ENCODE results near the gene SLC16A1. TPM values are rescaled to one million over a fixed set of nuclear protein-coding genes. Genes with fewer than 3 reads are reported as not detected.
A peak's percentile ranks its signal among the peaks of the same experiment; 100 is the strongest.
"Not testable (repeated sequence)": the region's sequence is repeated elsewhere in the genome, so short reads cannot be mapped to it uniquely, and the experiment has no call there.

Gene SLC16A1
- total RNA-seq, 1 donor from 2014 or later, result 75.8 TPM

DNA sequence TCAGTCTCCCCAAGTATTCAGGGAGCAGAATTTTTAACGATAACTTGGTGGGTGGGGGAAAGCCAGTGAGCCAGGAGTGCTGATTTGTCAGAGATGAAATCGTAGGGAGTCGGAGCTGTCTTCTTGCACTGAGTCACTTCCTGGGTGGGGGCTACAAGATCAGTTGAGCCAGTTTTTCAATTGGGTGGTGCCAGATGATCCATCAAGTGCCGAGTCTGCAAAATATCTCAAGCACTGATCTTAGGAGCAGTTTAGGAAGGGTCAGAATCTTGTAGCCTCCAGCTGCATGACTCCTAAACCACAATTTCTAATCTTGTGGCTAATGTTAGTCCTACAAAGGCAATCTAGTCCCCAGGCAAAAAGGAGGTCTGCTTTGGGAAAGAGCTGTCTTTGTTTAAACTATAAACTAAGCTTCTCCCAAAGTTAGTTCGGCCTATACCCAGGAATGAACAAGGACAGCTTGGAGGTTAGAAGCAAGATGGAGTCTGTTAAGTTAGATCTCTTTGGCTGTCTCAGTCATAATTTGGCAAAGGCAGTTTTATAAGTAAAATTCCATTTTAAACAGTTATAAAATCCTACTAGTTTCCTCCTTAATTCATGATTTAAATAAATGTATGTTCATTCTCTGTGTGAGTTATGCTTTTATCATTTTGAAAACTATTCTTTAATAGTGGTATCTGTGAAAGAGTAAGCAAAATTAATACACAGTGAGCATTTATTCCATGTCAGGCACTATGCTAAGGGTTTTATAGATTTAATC, 51.7 kb downstream of the SLC16A1 start:
- H3K27me3 Mint-ChIP-seq (ENCODE audit: low read depth), result no peaks in the 10 kb centered on the region
- peaks cover 16% of the 10 kb centered on the region for H3K36me3 Mint-ChIP-seq (ENCODE audit: low read depth)
- H3K9me3 Mint-ChIP-seq, result no peaks in the 10 kb centered on the region
- H3K4me3 Mint-ChIP-seq (ENCODE audit: low read depth), result no peak overlapping the region
- peaks cover 34% of the 10 kb centered on the region for H3K4me1 Mint-ChIP-seq (ENCODE audit: low read depth)
- intact Hi-C loops (cut with micrococcal nuclease), result loop anchor here (1.0 to 2.0 kb wide), 2 partner anchors 23 to 52 kb away; partner anchors contain the start of gene SLC16A1
- peak; percentile 50 for DNase-seq (ENCODE audit: low spot score)
- peak overlapping the region; percentile 85 for H3K27ac Mint-ChIP-seq

GRCh38 chr1:112902221-112902620, 53.8 kb downstream of the SLC16A1 start:
- DNase-seq (ENCODE audit: low spot score), result no peak
- no peaks in the 10 kb centered on the region for H3K27me3 Mint-ChIP-seq (ENCODE audit: low read depth)
- peaks cover 16% of the 10 kb centered on the region for H3K36me3 Mint-ChIP-seq (ENCODE audit: low read depth)
- no peaks in the 10 kb centered on the region for H3K9me3 Mint-ChIP-seq
- H3K4me1 Mint-ChIP-seq (ENCODE audit: low read depth), result peaks cover 34% of the 10 kb centered on the region
- H3K27ac Mint-ChIP-seq, result no peak overlapping the region
- no peak overlapping the region for H3K4me3 Mint-ChIP-seq (ENCODE audit: low read depth)
- intact Hi-C loops (cut with micrococcal nuclease), result no loop called here

DNA sequence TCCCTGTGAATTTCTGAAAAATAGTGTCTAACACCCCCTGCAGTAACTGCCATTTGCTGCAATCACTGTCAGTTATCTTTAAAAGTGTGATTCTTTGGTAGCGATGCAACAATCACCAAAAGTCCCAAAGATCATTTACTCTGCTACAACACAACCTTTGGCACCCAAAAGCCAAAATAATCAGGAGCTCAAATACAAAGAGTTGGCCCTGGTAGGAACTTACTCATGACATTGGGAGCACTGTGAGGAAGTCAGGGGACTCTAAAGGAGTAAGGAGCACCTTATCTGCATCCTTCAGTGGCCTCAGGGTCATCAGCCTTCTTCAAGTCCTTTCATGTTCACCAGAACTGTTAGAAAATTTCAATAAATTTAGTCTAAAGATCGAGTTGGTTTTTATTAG, 54.6 kb downstream of the SLC16A1 start:
- H3K27me3 Mint-ChIP-seq (ENCODE audit: low read depth), result no peaks in the 10 kb centered on the region
- peaks cover 4% of the 10 kb centered on the region for H3K9me3 Mint-ChIP-seq
- peaks cover 32% of the 10 kb centered on the region for H3K4me1 Mint-ChIP-seq (ENCODE audit: low read depth)
- no peak overlapping the region for H3K4me3 Mint-ChIP-seq (ENCODE audit: low read depth)
- intact Hi-C loops (cut with micrococcal nuclease), result no loop called here
- DNase-seq (ENCODE audit: low spot score), result no peak
- no peak overlapping the region for H3K27ac Mint-ChIP-seq
- peaks cover 14% of the 10 kb centered on the region for H3K36me3 Mint-ChIP-seq (ENCODE audit: low read depth)

- H3K36me3 Mint-ChIP-seq (ENCODE audit: low read depth), result peaks cover 3% of the 10 kb centered on the region
- H3K4me3 Mint-ChIP-seq (ENCODE audit: low read depth), result no peak overlapping the region
- DNase-seq (ENCODE audit: low spot score), result no peak
- no peaks in the 10 kb centered on the region for H3K27me3 Mint-ChIP-seq (ENCODE audit: low read depth)
- intact Hi-C loops (cut with micrococcal nuclease), result no loop called here
- no peaks in the 10 kb centered on the region for H3K4me1 Mint-ChIP-seq (ENCODE audit: low read depth)
- no peak overlapping the region for H3K27ac Mint-ChIP-seq
- peaks cover 23% of the 10 kb centered on the region for H3K9me3 Mint-ChIP-seq
Measured at GRCh38 chr1:112896783-112897182, 59.2 kb downstream of the SLC16A1 start.

DNA sequence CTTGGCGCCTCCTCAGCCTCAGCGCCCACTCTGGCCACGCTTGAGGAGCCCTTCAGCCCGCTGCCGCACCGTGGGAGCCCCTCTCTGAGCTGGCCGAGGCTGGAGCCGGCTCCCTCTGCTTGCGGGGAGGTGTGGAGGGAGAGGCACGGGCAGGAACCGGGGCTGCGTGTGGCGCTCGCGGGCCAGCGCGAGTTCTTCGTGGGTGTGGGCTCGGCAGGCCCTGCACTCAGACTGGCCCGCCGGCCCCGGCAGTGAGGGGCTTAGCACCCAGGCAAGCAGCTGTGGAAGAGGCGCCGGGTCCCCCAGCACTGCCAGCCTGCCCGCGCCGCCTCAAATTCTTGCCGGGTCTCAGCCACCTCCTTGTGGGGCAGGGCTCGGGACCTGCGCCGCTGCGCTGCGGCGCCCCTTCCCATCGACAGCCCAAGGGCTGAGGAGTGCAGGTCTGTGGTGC, 61.4 kb downstream of the SLC16A1 start:
- H3K27me3 Mint-ChIP-seq (ENCODE audit: low read depth), result peaks cover 2% of the 10 kb centered on the region
- DNase-seq (ENCODE audit: low spot score), result no peak
- H3K4me3 Mint-ChIP-seq (ENCODE audit: low read depth), result no peak overlapping the region
- H3K9me3 Mint-ChIP-seq, result peaks cover 23% of the 10 kb centered on the region
- H3K36me3 Mint-ChIP-seq (ENCODE audit: low read depth), result peaks cover 3% of the 10 kb centered on the region
- no peak overlapping the region for H3K27ac Mint-ChIP-seq
- intact Hi-C loops (cut with micrococcal nuclease), result no loop called here
- no peaks in the 10 kb centered on the region for H3K4me1 Mint-ChIP-seq (ENCODE audit: low read depth)

- Mint-ChIP-seq H3K4me3 (ENCODE audit: low read depth) (no peak overlapping the region), H3K27ac (no peak overlapping the region), H3K4me1 (ENCODE audit: low read depth) (no peaks in the 10 kb centered on the region), H3K27me3 (ENCODE audit: low read depth) (peaks cover 2% of the 10 kb centered on the region), H3K9me3 (peaks cover 23% of the 10 kb centered on the region), H3K36me3 (ENCODE audit: low read depth) (peaks cover 3% of the 10 kb centered on the region)
- no peak for DNase-seq (ENCODE audit: low spot score)
- intact Hi-C loops (cut with micrococcal nuclease), result no loop called here
Measured at GRCh38 chr1:112894010-112894292, 62.0 kb downstream of the SLC16A1 start.

GRCh38 chr1:112893288-112894009, 62.5 kb downstream of the SLC16A1 start:
- peaks cover 2% of the 10 kb centered on the region for H3K27me3 Mint-ChIP-seq (ENCODE audit: low read depth)
- no peak overlapping the region for H3K4me3 Mint-ChIP-seq (ENCODE audit: low read depth)
- intact Hi-C loops (cut with micrococcal nuclease), result no loop called here
- no peaks in the 10 kb centered on the region for H3K4me1 Mint-ChIP-seq (ENCODE audit: low read depth)
- no peak overlapping the region for H3K27ac Mint-ChIP-seq
- no peak for DNase-seq (ENCODE audit: low spot score)
- H3K36me3 Mint-ChIP-seq (ENCODE audit: low read depth), result peaks cover 3% of the 10 kb centered on the region
- H3K9me3 Mint-ChIP-seq, result peaks cover 23% of the 10 kb centered on the region

DNA sequence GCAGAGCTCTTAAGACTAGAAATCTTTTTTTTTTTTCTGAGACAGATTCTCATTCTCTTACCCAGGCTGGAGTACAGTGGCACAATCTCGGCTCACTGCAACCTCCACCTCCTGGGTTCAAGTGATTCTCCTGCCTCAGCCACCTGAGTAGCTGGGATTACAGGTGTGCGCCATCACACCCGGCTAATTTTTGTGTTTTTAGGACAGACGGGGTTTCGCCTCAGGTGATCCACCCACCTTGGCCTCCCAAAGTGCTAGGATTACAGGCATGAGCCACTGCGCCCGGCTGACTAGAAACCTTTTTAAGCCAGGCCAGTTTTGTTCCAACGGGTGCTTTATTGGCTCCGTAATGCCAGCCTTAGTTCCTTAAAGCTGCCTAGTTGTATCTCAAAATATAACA, 66.1 kb downstream of the SLC16A1 start:
- intact Hi-C loops (cut with micrococcal nuclease); H3K4me1 Mint-ChIP-seq (ENCODE audit: low read depth); H3K27me3 Mint-ChIP-seq (ENCODE audit: low read depth); H3K36me3 Mint-ChIP-seq (ENCODE audit: low read depth); H3K27ac Mint-ChIP-seq; DNase-seq (ENCODE audit: low spot score); H3K4me3 Mint-ChIP-seq (ENCODE audit: low read depth): not testable (repeated sequence)
- H3K9me3 Mint-ChIP-seq, result peaks cover 10% of the 10 kb centered on the region

DNA sequence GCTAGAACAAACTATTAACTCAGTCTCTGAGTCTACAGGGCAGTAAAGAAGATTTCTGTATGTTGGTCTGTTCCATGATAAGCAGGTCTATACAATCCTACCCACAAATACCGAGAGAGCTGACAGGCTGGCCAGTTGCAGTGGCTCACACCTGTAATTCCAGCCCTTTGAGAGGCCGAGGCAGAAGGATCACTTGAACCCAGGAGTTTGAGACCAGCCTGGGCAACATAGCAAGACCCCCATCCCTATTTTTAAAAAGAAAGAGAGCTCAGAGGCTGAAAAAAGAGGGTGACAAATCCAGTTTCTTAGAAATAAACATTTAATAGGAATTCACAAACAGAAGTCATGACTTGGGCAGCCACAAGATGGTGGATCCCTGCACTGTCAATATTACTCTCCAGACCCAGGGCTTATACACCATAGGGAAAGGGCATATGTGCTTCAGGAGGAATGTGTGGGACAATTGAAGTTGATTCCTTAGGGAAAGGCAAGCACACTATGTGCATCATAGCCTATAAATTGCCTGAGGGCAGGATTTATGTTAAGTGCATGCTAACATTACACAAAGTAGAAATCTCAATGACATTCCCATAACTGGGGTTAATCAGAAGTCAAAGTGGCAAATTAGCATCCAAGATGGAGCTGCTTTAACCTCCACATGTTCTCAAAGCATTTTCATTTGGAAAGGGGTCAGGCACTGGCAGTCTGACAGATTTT, 66.8 kb downstream of the SLC16A1 start:
- Mint-ChIP-seq H3K4me3 (ENCODE audit: low read depth) (no peak overlapping the region), H3K27me3 (ENCODE audit: low read depth) (peaks cover 2% of the 10 kb centered on the region), H3K4me1 (ENCODE audit: low read depth) (no peaks in the 10 kb centered on the region), H3K36me3 (ENCODE audit: low read depth) (no peaks in the 10 kb centered on the region), H3K9me3 (peaks cover 10% of the 10 kb centered on the region), H3K27ac (no peak overlapping the region)
- intact Hi-C loops (cut with micrococcal nuclease), result no loop called here
- DNase-seq (ENCODE audit: low spot score), result no peak

DNA sequence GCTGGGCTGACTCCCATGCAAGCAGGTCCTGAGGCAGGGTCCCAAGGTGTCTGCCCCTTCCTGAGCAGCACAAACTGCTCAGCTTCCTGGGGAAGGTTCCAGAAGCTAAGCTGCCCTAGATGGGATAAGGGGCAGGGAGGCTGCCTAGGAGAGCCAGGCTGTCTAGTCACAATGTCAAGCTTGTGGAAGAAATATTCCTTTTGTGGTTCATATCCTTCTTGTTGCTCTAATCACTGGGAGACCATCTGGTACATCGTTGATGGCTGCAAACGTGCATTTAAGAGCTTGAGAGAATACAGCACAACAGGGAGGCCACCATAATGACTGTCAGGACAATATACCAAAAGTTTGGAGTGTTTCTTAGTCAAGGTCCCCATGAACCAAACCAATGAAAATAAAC, 67.4 kb downstream of the SLC16A1 start:
- H3K27ac Mint-ChIP-seq, result no peak overlapping the region
- H3K27me3 Mint-ChIP-seq (ENCODE audit: low read depth), result peaks cover 2% of the 10 kb centered on the region

GRCh38 chr1:112887599-112888283, 68.3 kb downstream of the SLC16A1 start:
- Mint-ChIP-seq H3K27ac (no peak overlapping the region), H3K4me1 (ENCODE audit: low read depth) (no peaks in the 10 kb centered on the region), H3K4me3 (ENCODE audit: low read depth) (no peak overlapping the region), H3K36me3 (ENCODE audit: low read depth) (no peaks in the 10 kb centered on the region), H3K9me3 (no peaks in the 10 kb centered on the region), H3K27me3 (ENCODE audit: low read depth) (peaks cover 2% of the 10 kb centered on the region)
- intact Hi-C loops (cut with micrococcal nuclease), result no loop called here
- no peak for DNase-seq (ENCODE audit: low spot score)

More for the DNA sequence above, 67.4 kb downstream of the SLC16A1 start:
- Mint-ChIP-seq H3K4me3 (ENCODE audit: low read depth) (no peak overlapping the region), H3K36me3 (ENCODE audit: low read depth) (no peaks in the 10 kb centered on the region), H3K4me1 (ENCODE audit: low read depth) (no peaks in the 10 kb centered on the region), H3K9me3 (peaks cover 4% of the 10 kb centered on the region)
- no peak for DNase-seq (ENCODE audit: low spot score)
- intact Hi-C loops (cut with micrococcal nuclease), result no loop called here

GRCh38 chr1:112884996-112885395, 71.0 kb downstream of the SLC16A1 start:
- not testable (repeated sequence) for H3K27ac Mint-ChIP-seq; H3K27me3 Mint-ChIP-seq (ENCODE audit: low read depth)

More at GRCh38 chr1:112884996-112885395, 71.0 kb downstream of the SLC16A1 start:
- H3K36me3 Mint-ChIP-seq (ENCODE audit: low read depth); H3K4me3 Mint-ChIP-seq (ENCODE audit: low read depth); H3K4me1 Mint-ChIP-seq (ENCODE audit: low read depth); H3K9me3 Mint-ChIP-seq; DNase-seq (ENCODE audit: low spot score): not testable (repeated sequence)
- intact Hi-C loops (cut with micrococcal nuclease), result loop anchor here (5.0 kb wide), 1 partner anchor 168 kb away; the partner anchor contains the start of gene PPM1J
